ENCODE results near the gene IL1F10.

The IL1F10 gene

DNA sequence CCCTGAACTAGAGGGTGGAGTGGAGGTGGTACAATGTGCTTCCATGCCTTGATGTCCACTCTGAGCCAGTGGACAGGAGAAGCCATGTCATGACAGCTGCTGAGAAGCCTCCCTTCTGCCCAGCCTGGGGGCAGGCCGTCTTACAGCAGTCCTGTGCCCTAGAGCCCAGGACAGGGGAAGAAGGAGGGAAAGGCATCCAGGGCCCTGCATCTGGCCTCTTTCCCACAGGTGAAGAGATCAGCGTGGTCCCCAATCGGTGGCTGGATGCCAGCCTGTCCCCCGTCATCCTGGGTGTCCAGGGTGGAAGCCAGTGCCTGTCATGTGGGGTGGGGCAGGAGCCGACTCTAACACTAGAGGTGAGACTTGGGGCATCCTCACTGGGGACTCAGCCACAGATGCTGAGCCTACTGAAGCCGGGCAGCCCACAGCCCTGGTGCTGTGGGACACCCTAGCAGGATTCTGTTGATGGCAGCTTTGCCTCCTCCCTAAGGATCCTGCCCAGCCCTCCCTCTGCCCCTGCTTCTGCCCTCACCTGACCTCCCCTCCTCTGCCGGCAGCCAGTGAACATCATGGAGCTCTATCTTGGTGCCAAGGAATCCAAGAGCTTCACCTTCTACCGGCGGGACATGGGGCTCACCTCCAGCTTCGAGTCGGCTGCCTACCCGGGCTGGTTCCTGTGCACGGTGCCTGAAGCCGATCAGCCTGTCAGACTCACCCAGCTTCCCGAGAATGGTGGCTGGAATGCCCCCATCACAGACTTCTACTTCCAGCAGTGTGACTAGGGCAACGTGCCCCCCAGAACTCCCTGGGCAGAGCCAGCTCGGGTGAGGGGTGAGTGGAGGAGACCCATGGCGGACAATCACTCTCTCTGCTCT lies 5.6 kb upstream of the IL1F10 start:
- no peak overlapping the region for H3K4me3 ChIP-seq (ENCODE audit: low read depth, low read length)

GRCh38 chr2:113064281-113064680 lies 3.5 kb upstream of the IL1F10 start:
- no peak for TF ChIP-seq CTCF (IDR thresholded peaks at IDR 0.05; ENCODE audit: borderline replicate concordance, insufficient read depth, low read depth, low read length)

More for the DNA sequence above, 5.6 kb upstream of the IL1F10 start:
- TF ChIP-seq CTCF (IDR thresholded peaks at IDR 0.05; ENCODE audit: borderline replicate concordance, insufficient read depth, low read depth, low read length): no peak

GRCh38 chr2:113064898-113065297 lies 2.9 kb upstream of the IL1F10 start:
- no peak overlapping the region for H3K4me3 ChIP-seq (ENCODE audit: low read depth, low read length)
- no peak for TF ChIP-seq CTCF (IDR thresholded peaks at IDR 0.05; ENCODE audit: borderline replicate concordance, insufficient read depth, low read depth, low read length)

More at GRCh38 chr2:113064281-113064680, 3.5 kb upstream of the IL1F10 start:
- no peak overlapping the region for H3K4me3 ChIP-seq (ENCODE audit: low read depth, low read length)

DNA sequence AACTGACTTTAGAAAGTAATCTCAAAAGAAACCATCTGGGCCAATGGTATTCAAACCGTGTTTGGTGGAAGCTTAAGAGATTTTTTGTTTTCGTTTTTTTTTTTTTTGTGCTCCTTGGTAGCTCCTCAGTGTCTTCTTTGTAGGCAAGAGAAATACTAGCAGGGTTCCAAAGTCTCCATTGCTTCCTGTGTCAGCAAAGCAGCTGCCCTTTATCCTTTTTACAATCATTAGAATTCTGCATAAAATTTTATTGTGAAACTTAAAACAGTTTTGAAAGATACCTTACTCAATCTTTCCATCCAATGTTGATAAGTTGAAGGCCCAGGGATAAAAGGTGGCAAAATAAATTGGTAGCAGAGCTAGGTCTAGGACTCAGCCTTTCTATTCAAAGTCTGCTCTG lies 479 bp downstream of the IL1F10 start:
- no peak overlapping the region for H3K4me3 ChIP-seq (ENCODE audit: low read depth, low read length)
- no peak for TF ChIP-seq CTCF (IDR thresholded peaks at IDR 0.05; ENCODE audit: borderline replicate concordance, insufficient read depth, low read depth, low read length)

DNA sequence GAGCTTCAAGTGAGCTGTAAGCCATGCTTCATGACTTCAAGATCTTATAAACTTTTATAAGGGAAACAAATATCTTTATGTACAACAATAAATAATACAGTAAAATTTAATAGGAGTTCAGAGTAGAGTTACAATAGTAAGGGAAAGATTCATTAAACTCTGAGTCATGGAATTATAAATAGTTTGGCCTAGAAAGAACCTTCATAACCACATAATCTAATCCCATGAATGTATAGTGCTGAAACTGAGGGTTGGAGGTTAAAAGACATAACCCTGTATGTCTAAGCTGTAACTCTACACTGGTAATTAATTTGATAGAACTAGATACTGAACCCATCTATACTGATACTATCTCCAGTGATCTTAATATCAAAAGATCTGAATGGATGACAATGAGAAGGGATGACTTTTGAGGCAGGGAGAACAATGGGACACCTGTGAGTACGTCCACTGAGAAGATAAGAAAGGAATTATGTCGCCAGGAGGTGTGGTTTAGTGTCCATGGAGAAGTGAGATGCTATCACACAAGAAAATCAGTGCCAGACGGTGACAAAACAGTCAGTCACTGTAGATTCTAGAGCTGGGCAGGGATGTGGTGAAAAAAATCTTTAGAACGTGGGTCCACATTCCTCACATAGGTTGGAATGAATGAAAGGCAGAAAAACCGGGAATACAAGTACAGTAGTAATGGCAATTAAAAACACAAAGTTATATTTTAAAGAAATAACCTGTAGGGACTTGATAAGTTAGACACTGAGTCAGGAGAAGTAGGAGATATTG lies 1.1 kb downstream of the IL1F10 start:
- no peak for TF ChIP-seq CTCF (IDR thresholded peaks at IDR 0.05; ENCODE audit: borderline replicate concordance, insufficient read depth, low read depth, low read length)
- no peak overlapping the region for H3K4me3 ChIP-seq (ENCODE audit: low read depth, low read length)

GRCh38 chr2:113069676-113070605 lies 2.2 kb downstream of the IL1F10 start:
- no peak overlapping the region for H3K4me3 ChIP-seq (ENCODE audit: low read depth, low read length)
- TF ChIP-seq CTCF (IDR thresholded peaks at IDR 0.05; ENCODE audit: borderline replicate concordance, insufficient read depth, low read depth, low read length): no peak
